Keratinocyte (primary cell): ENCODE results near the gene PYROXD2. TPM values are rescaled to one million over a fixed set of nuclear protein-coding genes. Genes with fewer than 3 reads are reported as not detected.

Source experiments
- DNase-seq: peaks from one replicate; pipeline ENCODE4 v3.0.0-alpha.2; 2011; ENCODE audit warnings: low read depth, missing footprints, low spot score
- FAIRE-seq: peaks from 2 replicates; lab custom pipeline; 2011; peaks lifted over from hg19 to GRCh38; lab: Jason Lieb, UNC
- H2AFZ ChIP-seq: 2 replicates; pipeline ENCODE4 v1.6.0; 2012; ENCODE audit warnings: low read length, control low read depth, inconsistent platforms; ENCODE audit not compliant: control insufficient read depth
- H3K27ac ChIP-seq: 2 replicates; pipeline ENCODE4 v1.5.1; 2011; ENCODE audit warnings: low read length; ENCODE audit not compliant: control insufficient read depth, insufficient read depth
- H3K27me3 ChIP-seq: 3 replicates; pipeline ENCODE4 v1.6.0; 2011; ENCODE audit warnings: low read length; ENCODE audit not compliant: control insufficient read depth, insufficient read depth; ENCODE audit errors: extremely low read depth
- H3K36me3 ChIP-seq, 2 experiments: 2 replicates in 1 of 2; 3 replicates in 1 of 2; pipeline ENCODE4 v1.5.1; 2011; ENCODE audit warnings: low read length in 2 of 2, mild to moderate bottlenecking in 1 of 2; ENCODE audit not compliant: control insufficient read depth in 2 of 2, insufficient read depth in 2 of 2; ENCODE audit errors: extremely low read depth in 1 of 2
- H3K4me1 ChIP-seq: 3 replicates; pipeline ENCODE4 v1.5.1; 2011; ENCODE audit warnings: low read length; ENCODE audit not compliant: control insufficient read depth, insufficient read depth; ENCODE audit errors: extremely low read depth
- H3K4me2 ChIP-seq: 3 replicates; pipeline ENCODE4 v1.6.0; 2011; ENCODE audit warnings: low read depth, low read length; ENCODE audit not compliant: control insufficient read depth, insufficient read depth; ENCODE audit errors: extremely low read depth
- H3K4me3 ChIP-seq, 3 experiments: fragments of 200-600 bp in 1 of 3; sonication (generic) in 1 of 3; 2 replicates in 2 of 3; 3 replicates in 1 of 3; pipeline ENCODE4 v1.5.1; 2011 to 2016; ENCODE audit warnings: low read length in 3 of 3, mild to moderate bottlenecking in 3 of 3, control low read depth in 2 of 3, inconsistent platforms in 1 of 3, low read depth in 1 of 3, mixed read lengths in 1 of 3, mixed run types in 1 of 3, moderate library complexity in 1 of 3; ENCODE audit not compliant: control insufficient read depth in 2 of 3, insufficient read depth in 2 of 3; ENCODE audit errors: extremely low read depth in 1 of 3
- H3K79me2 ChIP-seq: 2 replicates; pipeline ENCODE4 v1.6.0; 2012; ENCODE audit warnings: low read length; ENCODE audit not compliant: control insufficient read depth, insufficient read depth
- H3K9ac ChIP-seq: 3 replicates; pipeline ENCODE4 v1.6.0; 2011; ENCODE audit warnings: low read length; ENCODE audit not compliant: control insufficient read depth, insufficient read depth; ENCODE audit errors: extremely low read depth
- H3K9me1 ChIP-seq: 3 replicates; pipeline ENCODE4 v1.6.0; 2011; ENCODE audit warnings: low read length; ENCODE audit not compliant: control insufficient read depth, insufficient read depth; ENCODE audit errors: extremely low read depth
- H3K9me3 ChIP-seq: 2 replicates; pipeline ENCODE4 v1.5.1; 2012; ENCODE audit warnings: low read depth, low read length; ENCODE audit not compliant: control insufficient read depth
- H4K20me1 ChIP-seq: 3 replicates; pipeline ENCODE4 v1.6.0; 2011; ENCODE audit warnings: low read length; ENCODE audit not compliant: control insufficient read depth, insufficient read depth; ENCODE audit errors: extremely low read depth
- EZH2 ChIP-seq: IDR thresholded peaks from one replicate; pipeline ENCODE4 v1.6.1; 2012; ENCODE audit warnings: inconsistent platforms, mild to moderate bottlenecking, low read length, moderate library complexity
- dilution Hi-C: fragments of 300-500 bp; cut with MboI; formaldehyde crosslinking; loops from one replicate; pipeline ENCODE4 v1.7.0; 2020; ENCODE audit warnings: low sequenced_read_pairs; ENCODE audit not compliant: extremely low pct_ligation_motif_present
- polyA plus RNA-seq, 5 experiments: library from polyadenylated mRNA; depleted of rRNA in 3 of 5; stranded (reverse) in 3 of 5; stranded (forward) in 1 of 5; unstranded in 1 of 5; fragments of >200 nt; gene quantifications; 1 replicate in 1 of 5; 2 replicates in 3 of 5; 3 replicates in 1 of 5; pipeline versions ENCODE4 v1.2.1 to v1.2.3, GENCODE V29; 2011 to 2012; ENCODE audit warnings: missing spikeins in 2 of 5, low read depth in 1 of 5, low replicate concordance in 1 of 5
- TF ChIP-seq, protein P1 (sequence below), 3 experiments: IDR thresholded peaks in 1 of 3; conservative IDR thresholded peaks in 1 of 3; optimal IDR thresholded peaks in 1 of 3; 2 replicates in 2 of 3; 3 replicates in 1 of 3; pipeline versions ENCODE3 to v1.5.1; 2011; ENCODE audit warnings: low read length in 3 of 3, mild to moderate bottlenecking in 3 of 3, moderate library complexity in 2 of 3, control low read depth in 1 of 3, inconsistent platforms in 1 of 3; ENCODE audit not compliant: insufficient read depth in 2 of 3; ENCODE audit errors: extremely low read depth in 1 of 3

PYROXD2 gene
- polyA plus RNA-seq, 1 donor (not counting 4 experiments of a cell fraction or from before 2014, with no cell fraction given): 4.4 TPM

GRCh38 chr10:98349508-98349922, 65.5 kb downstream of the PYROXD2 start:
- no peak overlapping the region for H3K9ac ChIP-seq
- H3K9me3 ChIP-seq: peaks cover 4% of the 10 kb centered on the region
- H3K4me1 ChIP-seq: no peaks in the 10 kb centered on the region
- H3K27me3 ChIP-seq: peaks cover 8% of the 10 kb centered on the region
- dilution Hi-C loops: no loop called here
- TF ChIP-seq, protein P1, sequence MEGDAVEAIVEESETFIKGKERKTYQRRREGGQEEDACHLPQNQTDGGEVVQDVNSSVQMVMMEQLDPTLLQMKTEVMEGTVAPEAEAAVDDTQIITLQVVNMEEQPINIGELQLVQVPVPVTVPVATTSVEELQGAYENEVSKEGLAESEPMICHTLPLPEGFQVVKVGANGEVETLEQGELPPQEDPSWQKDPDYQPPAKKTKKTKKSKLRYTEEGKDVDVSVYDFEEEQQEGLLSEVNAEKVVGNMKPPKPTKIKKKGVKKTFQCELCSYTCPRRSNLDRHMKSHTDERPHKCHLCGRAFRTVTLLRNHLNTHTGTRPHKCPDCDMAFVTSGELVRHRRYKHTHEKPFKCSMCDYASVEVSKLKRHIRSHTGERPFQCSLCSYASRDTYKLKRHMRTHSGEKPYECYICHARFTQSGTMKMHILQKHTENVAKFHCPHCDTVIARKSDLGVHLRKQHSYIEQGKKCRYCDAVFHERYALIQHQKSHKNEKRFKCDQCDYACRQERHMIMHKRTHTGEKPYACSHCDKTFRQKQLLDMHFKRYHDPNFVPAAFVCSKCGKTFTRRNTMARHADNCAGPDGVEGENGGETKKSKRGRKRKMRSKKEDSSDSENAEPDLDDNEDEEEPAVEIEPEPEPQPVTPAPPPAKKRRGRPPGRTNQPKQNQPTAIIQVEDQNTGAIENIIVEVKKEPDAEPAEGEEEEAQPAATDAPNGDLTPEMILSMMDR (optimal IDR thresholded peaks at IDR 0.05 in 1 of 3, IDR thresholded peaks at IDR 0.05 in 1 of 3, conservative IDR thresholded peaks at IDR 0.05 in 1 of 3; ENCODE audit: extremely low read depth in 1 of 3, insufficient read depth in 2 of 3, low read length in 3 of 3): no peak
- TF ChIP-seq EZH2: no peak
- no peak overlapping the region for H3K4me2 ChIP-seq
- H3K79me2 ChIP-seq: no peaks in the 10 kb centered on the region
- H2AFZ ChIP-seq: no peak overlapping the region
- DNase-seq (no peak), FAIRE-seq (no peak)
- H3K9me1 ChIP-seq: no peaks in the 10 kb centered on the region
- no peaks in the 10 kb centered on the region for H4K20me1 ChIP-seq
- H3K27ac ChIP-seq: no peak overlapping the region
- no peak overlapping the region for H3K4me3 ChIP-seq
- no peaks in the 10 kb centered on the region for H3K36me3 ChIP-seq

- no peak for FAIRE-seq
Measured at GRCh38 chr10:98346847-98347246, 68.1 kb downstream of the PYROXD2 start.

More at GRCh38 chr10:98346847-98347246, 68.1 kb downstream of the PYROXD2 start:
- Histone ChIP-seq H3K9me3 (peaks cover 4% of the 10 kb centered on the region), H3K4me3 (no peak overlapping the region), H3K9me1 (no peaks in the 10 kb centered on the region), H3K4me2 (no peak overlapping the region), H3K36me3 (no peaks in the 10 kb centered on the region), H3K27me3 (peaks cover 1% of the 10 kb centered on the region), H4K20me1 (no peaks in the 10 kb centered on the region), H2AFZ (no peak overlapping the region), H3K4me1 (no peaks in the 10 kb centered on the region), H3K27ac (no peak overlapping the region), H3K9ac (no peak overlapping the region), H3K79me2 (no peaks in the 10 kb centered on the region)
- no peak for DNase-seq
- TF ChIP-seq, protein P1 (optimal IDR thresholded peaks at IDR 0.05 in 1 of 3, IDR thresholded peaks at IDR 0.05 in 1 of 3, conservative IDR thresholded peaks at IDR 0.05 in 1 of 3; ENCODE audit: extremely low read depth in 1 of 3, insufficient read depth in 2 of 3, low read length in 3 of 3): no peak
- TF ChIP-seq EZH2: no peak
- dilution Hi-C loops: no loop called here
